CD14-positive monocyte (primary cell): ENCODE data around the gene NOS2. TPM values are rescaled to one million over a fixed set of nuclear protein-coding genes. Genes with fewer than 3 reads are reported as not detected.

Experiments used
- DNase-seq, 3 donors: peaks; one replicate each; pipeline ENCODE4 v3.0.0-alpha.2; 2011 to 2022
- H2AFZ ChIP-seq: 2 replicates; pipeline ENCODE4 v1.6.0; 2012; ENCODE audit warnings: mild to moderate bottlenecking, low read depth, low read length, inconsistent platforms; ENCODE audit not compliant: insufficient read depth, poor library complexity, severe bottlenecking
- H3K27ac ChIP-seq, 2 donors: 1 replicate in 1 of 2; 2 replicates in 1 of 2; pipeline ENCODE4 v1.5.1; 2012 to 2013; ENCODE audit warnings: low read length in 2 of 2, control low read depth in 1 of 2, inconsistent platforms in 1 of 2, low read depth in 1 of 2, mild to moderate bottlenecking in 1 of 2
- H3K27me3 ChIP-seq, 2 donors: one replicate each; pipeline versions ENCODE4 v1.6.0 to v1.6.1; 2011 to 2013; ENCODE audit warnings: low read length in 2 of 2; ENCODE audit not compliant: control insufficient read depth in 2 of 2, insufficient read depth in 2 of 2
- H3K36me3 ChIP-seq, 2 donors: replicated peaks in 1 of 2; 1 replicate in 1 of 2; 2 replicates in 1 of 2; pipeline versions ENCODE4 v1.5.1 to v1.6.1; 2012 to 2013; ENCODE audit warnings: low read length in 2 of 2, control low read depth in 1 of 2, inconsistent platforms in 1 of 2, mild to moderate bottlenecking in 1 of 2; ENCODE audit not compliant: insufficient read depth in 2 of 2, control insufficient read depth in 1 of 2
- H3K4me1 ChIP-seq, 2 donors: 1 replicate in 1 of 2; 2 replicates in 1 of 2; pipeline versions ENCODE4 v1.5.1 to v1.6.1; 2012 to 2013; ENCODE audit warnings: low read length in 2 of 2, control low read depth in 1 of 2, inconsistent platforms in 1 of 2, mild to moderate bottlenecking in 1 of 2, moderate library complexity in 1 of 2; ENCODE audit not compliant: insufficient read depth in 2 of 2, control insufficient read depth in 1 of 2
- H3K4me2 ChIP-seq: replicated peaks from 2 replicates; pipeline ENCODE3; 2012; ENCODE audit warnings: low read length, moderate library complexity, mild to moderate bottlenecking; ENCODE audit not compliant: poor library complexity, severe bottlenecking; ENCODE audit errors: extremely low read depth
- H3K4me3 ChIP-seq, 3 experiments: fragments of 200-600 bp in 1 of 3; sonication (generic) in 1 of 3; replicated peaks in 1 of 3; 1 replicate in 2 of 3; 2 replicates in 1 of 3; pipeline ENCODE4 v1.5.1; 2011 to 2013; ENCODE audit warnings: low read length in 3 of 3, mild to moderate bottlenecking in 3 of 3, control low read depth in 2 of 3, low read depth in 2 of 3, inconsistent platforms in 1 of 3, moderate library complexity in 1 of 3
- H3K79me2 ChIP-seq: 2 replicates; pipeline ENCODE4 v1.6.0; 2012; ENCODE audit warnings: mild to moderate bottlenecking, control low read depth, inconsistent platforms, low read length, moderate library complexity; ENCODE audit not compliant: insufficient read depth
- H3K9ac ChIP-seq: 2 replicates; pipeline ENCODE4 v1.6.0; 2017; ENCODE audit warnings: low read length, mild to moderate bottlenecking; ENCODE audit not compliant: insufficient read depth, poor library complexity, severe bottlenecking
- H3K9me3 ChIP-seq, 2 donors: replicated peaks in 1 of 2; 1 replicate in 1 of 2; 2 replicates in 1 of 2; pipeline versions ENCODE4 v1.5.1 to v1.6.1; 2012 to 2013; ENCODE audit warnings: low read length in 2 of 2, control low read depth in 1 of 2; ENCODE audit not compliant: control insufficient read depth in 1 of 2, insufficient read depth in 1 of 2
- H4K20me1 ChIP-seq: 2 replicates; pipeline ENCODE4 v1.6.0; 2012; ENCODE audit warnings: mild to moderate bottlenecking, low read length, control low read depth, moderate library complexity; ENCODE audit not compliant: insufficient read depth
- H3K27ac Mint-ChIP-seq, 7 donors: one replicate each; pipeline ENCODE4 v1.8.0; 2020; ENCODE audit warnings: mild to moderate bottlenecking in 7 of 7, mixed read lengths in 7 of 7, moderate library complexity in 6 of 7, inconsistent platforms in 2 of 7
- H3K27me3 Mint-ChIP-seq, 3 donors: one replicate each; pipeline ENCODE4 v1.8.0; 2021 to 2022; ENCODE audit warnings: low read depth in 3 of 3, mild to moderate bottlenecking in 3 of 3, mixed read lengths in 3 of 3, moderate library complexity in 3 of 3, inconsistent platforms in 1 of 3
- H3K36me3 Mint-ChIP-seq, 2 donors: one replicate each; pipeline ENCODE4 v1.8.0; 2020; ENCODE audit warnings: mixed read lengths in 2 of 2, inconsistent platforms in 1 of 2, mild to moderate bottlenecking in 1 of 2
- H3K4me1 Mint-ChIP-seq: one replicate; pipeline ENCODE4 v1.8.0; 2020; ENCODE audit warnings: mild to moderate bottlenecking, mixed read lengths
- H3K4me3 Mint-ChIP-seq, 2 donors: one replicate each; pipeline ENCODE4 v1.8.0; 2020; ENCODE audit warnings: mild to moderate bottlenecking in 2 of 2, mixed read lengths in 2 of 2, moderate library complexity in 1 of 2
- H3K9me3 Mint-ChIP-seq, 7 donors: one replicate each; pipeline ENCODE4 v1.8.0; 2020 to 2022; ENCODE audit warnings: mixed read lengths in 7 of 7, mild to moderate bottlenecking in 6 of 7, moderate library complexity in 6 of 7, inconsistent platforms in 2 of 7
- WGBS: methylation state at CpG from one replicate; pipeline ENCODE4 v1.1.5; 2013; ENCODE audit warnings: missing lambda C conversion rate; ENCODE audit not compliant: insufficient coverage; 5-methylcytosine and 5-hydroxymethylcytosine counted together
- intact Hi-C, 2 donors: fragments of 100-400 bp; cut with micrococcal nuclease; formaldehyde crosslinking; loops; one replicate each; pipeline versions ENCODE4 v1.15.0 to v1.15.1; 2023
- polyA plus RNA-seq, 3 donors: library from polyadenylated mRNA; depleted of rRNA in 1 of 3; unstranded in 2 of 3; stranded (reverse) in 1 of 3; fragments of 300-500 nt in 2 of 3; fragments of >200 nt in 1 of 3; fragmentation: Illumina TruSeq in 2 of 3; gene quantifications; 1 replicate in 2 of 3; 2 replicates in 1 of 3; pipeline ENCODE4 v1.2.3, GENCODE V29; 2012 to 2021
- TF ChIP-seq, protein P1 (sequence below): fragments of 200-600 bp; IDR thresholded peaks from one replicate; pipeline ENCODE4 v1.8.0; 2022; ENCODE audit warnings: antibody characterized with exemption, mild to moderate bottlenecking

Gene NOS2
- polyA plus RNA-seq, 3 donors, result not detected

DNA sequence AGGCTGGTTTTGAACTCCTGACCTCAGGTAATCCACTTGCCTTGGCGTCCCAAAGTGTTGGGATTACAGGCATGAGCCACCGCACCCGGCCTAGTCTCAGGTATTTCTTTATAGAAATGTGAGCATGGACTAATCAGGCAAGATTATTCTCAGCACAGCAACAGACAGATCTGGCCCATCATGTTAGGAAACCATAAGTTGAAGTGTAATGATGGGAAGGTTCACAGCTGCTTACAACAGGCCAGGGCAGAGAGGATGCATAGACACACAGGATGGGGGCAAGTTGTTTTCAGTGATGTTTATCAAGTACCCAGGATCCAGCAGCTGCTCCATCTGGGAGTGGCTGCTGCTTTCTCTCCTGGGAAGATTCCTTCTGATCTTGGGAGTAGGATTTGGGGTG lies 16.6 kb upstream of the NOS2 start:
- WGBS, result 80% methylated on average over 1 of the region's 3 CpGs
- Mint-ChIP-seq H3K36me3 (no peaks in the 10 kb centered on the region), H3K9me3 (peaks cover 11 to 15% (median 13%) of the 10 kb centered on the region in 7 donors), H3K27me3 (peaks cover 0 to 7% (median 0%) of the 10 kb centered on the region in 3 donors), H3K4me3 (no peak overlapping the region), H3K4me1 (no peaks in the 10 kb centered on the region), H3K27ac (no peak overlapping the region)
- H4K20me1 ChIP-seq, result no peaks in the 10 kb centered on the region
- H3K27ac ChIP-seq, result no peak overlapping the region
- intact Hi-C loops, result no loop called here
- no peaks in the 10 kb centered on the region for H3K79me2 ChIP-seq
- H3K4me2 ChIP-seq, result no peak overlapping the region
- H3K9me3 ChIP-seq, result peaks cover 9 to 14% of the 10 kb centered on the region in 2 donors
- H3K4me1 ChIP-seq, result no peaks in the 10 kb centered on the region
- no peak overlapping the region for H3K9ac ChIP-seq
- no peak overlapping the region for H3K4me3 ChIP-seq
- no peak overlapping the region for H2AFZ ChIP-seq
- H3K36me3 ChIP-seq, result no peaks in the 10 kb centered on the region
- TF ChIP-seq, protein P1, sequence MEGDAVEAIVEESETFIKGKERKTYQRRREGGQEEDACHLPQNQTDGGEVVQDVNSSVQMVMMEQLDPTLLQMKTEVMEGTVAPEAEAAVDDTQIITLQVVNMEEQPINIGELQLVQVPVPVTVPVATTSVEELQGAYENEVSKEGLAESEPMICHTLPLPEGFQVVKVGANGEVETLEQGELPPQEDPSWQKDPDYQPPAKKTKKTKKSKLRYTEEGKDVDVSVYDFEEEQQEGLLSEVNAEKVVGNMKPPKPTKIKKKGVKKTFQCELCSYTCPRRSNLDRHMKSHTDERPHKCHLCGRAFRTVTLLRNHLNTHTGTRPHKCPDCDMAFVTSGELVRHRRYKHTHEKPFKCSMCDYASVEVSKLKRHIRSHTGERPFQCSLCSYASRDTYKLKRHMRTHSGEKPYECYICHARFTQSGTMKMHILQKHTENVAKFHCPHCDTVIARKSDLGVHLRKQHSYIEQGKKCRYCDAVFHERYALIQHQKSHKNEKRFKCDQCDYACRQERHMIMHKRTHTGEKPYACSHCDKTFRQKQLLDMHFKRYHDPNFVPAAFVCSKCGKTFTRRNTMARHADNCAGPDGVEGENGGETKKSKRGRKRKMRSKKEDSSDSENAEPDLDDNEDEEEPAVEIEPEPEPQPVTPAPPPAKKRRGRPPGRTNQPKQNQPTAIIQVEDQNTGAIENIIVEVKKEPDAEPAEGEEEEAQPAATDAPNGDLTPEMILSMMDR, result no peak
- H3K27me3 ChIP-seq, result no peaks in the 10 kb centered on the region
- no peak for DNase-seq

DNA sequence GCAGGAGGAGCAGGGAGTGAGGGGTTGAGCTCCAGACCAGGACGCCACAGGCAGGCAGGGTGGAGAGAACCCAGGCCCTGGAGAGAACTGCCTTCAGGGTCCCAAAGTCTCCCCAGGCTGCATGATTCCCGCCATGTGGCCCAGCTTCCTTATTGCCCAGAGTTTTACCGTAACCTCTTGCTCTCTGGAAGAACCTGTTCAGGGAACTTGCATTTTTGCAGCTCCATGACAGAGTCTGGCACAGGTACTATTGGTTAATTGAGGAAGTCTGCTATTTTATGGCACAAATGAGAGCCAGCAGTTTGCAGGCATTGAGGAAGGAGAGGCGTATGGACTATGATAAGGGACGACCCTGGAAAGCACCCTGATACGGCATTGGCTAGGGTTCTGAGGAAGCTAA lies 11.6 kb upstream of the NOS2 start:
- intact Hi-C loops, result no loop called here
- no peaks in the 10 kb centered on the region for H3K36me3 ChIP-seq
- H3K4me2 ChIP-seq, result no peak overlapping the region
- TF ChIP-seq, protein P1, result no peak
- no peak overlapping the region for H2AFZ ChIP-seq
- peaks cover 8 to 17% of the 10 kb centered on the region in 2 donors for H3K4me1 ChIP-seq
- H3K79me2 ChIP-seq, result no peaks in the 10 kb centered on the region
- Mint-ChIP-seq H3K4me1 (peaks cover 20% of the 10 kb centered on the region), H3K27me3 (no peaks in the 10 kb centered on the region), H3K9me3 (peaks cover 0 to 4% (median 0%) of the 10 kb centered on the region in 7 donors), H3K36me3 (no peaks in the 10 kb centered on the region), H3K27ac (no peak overlapping the region), H3K4me3 (no peak overlapping the region)
- no peak overlapping the region for H3K27ac ChIP-seq
- no peak overlapping the region for H3K9ac ChIP-seq
- H3K4me3 ChIP-seq, result no peak overlapping the region
- WGBS, result 86% methylated on average over 3 of the region's 6 CpGs
- H3K9me3 ChIP-seq, result no peaks in the 10 kb centered on the region
- DNase-seq, result no peak
- no peaks in the 10 kb centered on the region for H3K27me3 ChIP-seq
- no peaks in the 10 kb centered on the region for H4K20me1 ChIP-seq
